ENCODE measurements around the gene SAMD5.
A peak's percentile ranks its signal among the peaks of the same experiment; 100 is the strongest.

Gene SAMD5

GRCh38 chr6:147508042-147508865, at the start of gene SAMD5:
Gene SAMD5 (plus strand): TSS chr6:147508690. CDS start chr6:147508929, 239 bp downstream.
- DNase-seq (ENCODE audit: extremely low spot score, insufficient read length, low read depth): no peak
- FAIRE-seq: peak; percentile 42

- no peak for FAIRE-seq
Measured at GRCh38 chr6:147459780-147460179, 48.7 kb upstream of the SAMD5 start.

GRCh38 chr6:147463651-147464050, 44.8 kb upstream of the SAMD5 start:
- FAIRE-seq (no peak), DNase-seq (ENCODE audit: extremely low spot score, insufficient read length, low read depth) (no peak)

More at GRCh38 chr6:147459780-147460179, 48.7 kb upstream of the SAMD5 start:
- no peak for DNase-seq (ENCODE audit: extremely low spot score, insufficient read length, low read depth)

GRCh38 chr6:147467428-147467827, 41.1 kb upstream of the SAMD5 start:
- no peak for FAIRE-seq

GRCh38 chr6:147467886-147468285, 40.6 kb upstream of the SAMD5 start:
- FAIRE-seq (no peak), DNase-seq (ENCODE audit: extremely low spot score, insufficient read length, low read depth) (no peak)

More at GRCh38 chr6:147467428-147467827, 41.1 kb upstream of the SAMD5 start:
- no peak for DNase-seq (ENCODE audit: extremely low spot score, insufficient read length, low read depth)

- FAIRE-seq (no peak), DNase-seq (ENCODE audit: extremely low spot score, insufficient read length, low read depth) (no peak)
Measured at GRCh38 chr6:147468634-147469033, 39.9 kb upstream of the SAMD5 start.

GRCh38 chr6:147479857-147480256, 28.6 kb upstream of the SAMD5 start:
- DNase-seq (ENCODE audit: extremely low spot score, insufficient read length, low read depth): no peak
- FAIRE-seq: no peak

GRCh38 chr6:147486683-147487082, 21.8 kb upstream of the SAMD5 start:
- DNase-seq (ENCODE audit: extremely low spot score, insufficient read length, low read depth) (no peak), FAIRE-seq (no peak)

GRCh38 chr6:147497472-147497871, 11.0 kb upstream of the SAMD5 start:
- no peak for DNase-seq (ENCODE audit: extremely low spot score, insufficient read length, low read depth)
- no peak for FAIRE-seq

GRCh38 chr6:147503587-147503986, 4.9 kb upstream of the SAMD5 start:
- DNase-seq (ENCODE audit: extremely low spot score, insufficient read length, low read depth) (no peak), FAIRE-seq (no peak)

GRCh38 chr6:147504848-147505247, 3.6 kb upstream of the SAMD5 start:
- DNase-seq (ENCODE audit: extremely low spot score, insufficient read length, low read depth) (no peak), FAIRE-seq (no peak)

GRCh38 chr6:147506704-147507114, 1.8 kb upstream of the SAMD5 start:
- FAIRE-seq (peak; percentile 66), DNase-seq (ENCODE audit: extremely low spot score, insufficient read length, low read depth) (peak; percentile 42)

GRCh38 chr6:147507162-147508041, 1.1 kb upstream of the SAMD5 start:
- no peak for FAIRE-seq
- DNase-seq (ENCODE audit: extremely low spot score, insufficient read length, low read depth): no peak

GRCh38 chr6:147508866-147509608, 547 bp downstream of the SAMD5 start:
- FAIRE-seq (no peak), DNase-seq (ENCODE audit: extremely low spot score, insufficient read length, low read depth) (no peak)

- FAIRE-seq: peak; percentile 86
- DNase-seq (ENCODE audit: extremely low spot score, insufficient read length, low read depth): no peak
Measured at GRCh38 chr6:147509891-147510290, 1.4 kb downstream of the SAMD5 start.

- FAIRE-seq (peak; percentile 29), DNase-seq (ENCODE audit: extremely low spot score, insufficient read length, low read depth) (no peak)
Measured at GRCh38 chr6:147510929-147511590, 2.6 kb downstream of the SAMD5 start.

- FAIRE-seq (no peak), DNase-seq (ENCODE audit: extremely low spot score, insufficient read length, low read depth) (no peak)
Measured at GRCh38 chr6:147514831-147515230, 6.3 kb downstream of the SAMD5 start.

GRCh38 chr6:147515327-147515726, 6.8 kb downstream of the SAMD5 start:
- FAIRE-seq (no peak), DNase-seq (ENCODE audit: extremely low spot score, insufficient read length, low read depth) (no peak)

GRCh38 chr6:147522597-147522996, 14.1 kb downstream of the SAMD5 start:
- FAIRE-seq: no peak
- no peak for DNase-seq (ENCODE audit: extremely low spot score, insufficient read length, low read depth)
